ENCODE measurements around the gene CADPS2.
"Not testable (repeated sequence)": the region's sequence is repeated elsewhere in the genome, so short reads cannot be mapped to it uniquely, and the experiment has no call there.

CADPS2 gene

GRCh38 chr7:122844191-122844988 is 41.9 kb downstream of the CADPS2 start:
- DNase-seq (no peak), ATAC-seq (replicated peaks) (no peak)
- Mint-ChIP-seq H3K9me3 (peaks cover 9 to 23% of the 10 kb centered on the region in 2 donors), H3K27ac (no peak overlapping the region), H3K4me3 (no peak overlapping the region), H3K27me3 (no peaks in the 10 kb centered on the region), H3K36me3 (ENCODE audit: insufficient read depth) (peaks cover 4% of the 10 kb centered on the region), H3K4me1 (ENCODE audit: low read depth in 2 of 2) (no peaks in the 10 kb centered on the region)

GRCh38 chr7:122842971-122843370 is 43.3 kb downstream of the CADPS2 start:
- H3K4me3 Mint-ChIP-seq = no peak overlapping the region
- peaks cover 9 to 23% of the 10 kb centered on the region in 2 donors for H3K9me3 Mint-ChIP-seq
- DNase-seq = no peak
- H3K4me1 Mint-ChIP-seq (ENCODE audit: low read depth in 2 of 2) = no peaks in the 10 kb centered on the region
- ATAC-seq (replicated peaks) = no peak
- H3K27ac Mint-ChIP-seq = no peak overlapping the region
- no peaks in the 10 kb centered on the region for H3K27me3 Mint-ChIP-seq
- H3K36me3 Mint-ChIP-seq (ENCODE audit: insufficient read depth) = no peaks in the 10 kb centered on the region

DNA sequence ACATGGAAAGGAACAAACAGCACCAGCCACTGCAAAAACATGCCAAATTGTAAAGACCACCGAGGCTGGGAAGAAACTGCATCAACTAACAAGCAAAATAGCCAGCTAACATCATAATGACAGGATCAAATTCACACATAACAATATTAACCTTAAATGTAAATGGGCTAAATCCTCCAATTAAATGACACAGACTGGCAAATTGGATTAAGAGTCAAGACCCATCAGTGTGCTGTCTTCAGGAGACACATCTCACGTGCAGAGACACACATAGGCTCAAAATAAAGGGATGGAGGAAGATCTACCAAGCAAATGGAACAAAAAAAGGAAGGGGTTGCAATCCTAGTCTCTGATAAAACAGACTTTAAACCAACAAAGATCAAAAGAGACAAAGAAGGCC is 50.0 kb downstream of the CADPS2 start:
- H3K4me1 Mint-ChIP-seq (ENCODE audit: low read depth in 2 of 2); H3K4me3 Mint-ChIP-seq; H3K9me3 Mint-ChIP-seq; ATAC-seq (replicated peaks); H3K27ac Mint-ChIP-seq; H3K27me3 Mint-ChIP-seq; DNase-seq; H3K36me3 Mint-ChIP-seq (ENCODE audit: insufficient read depth): not testable (repeated sequence)

GRCh38 chr7:122834571-122834942 is 51.7 kb downstream of the CADPS2 start:
- H3K9me3 Mint-ChIP-seq, H3K27me3 Mint-ChIP-seq: not testable (repeated sequence)

GRCh38 chr7:122833888-122834570 is 52.2 kb downstream of the CADPS2 start:
- H3K36me3 Mint-ChIP-seq (ENCODE audit: insufficient read depth) = no peaks in the 10 kb centered on the region
- H3K4me3 Mint-ChIP-seq = no peak overlapping the region
- ATAC-seq (replicated peaks) = no peak

More at GRCh38 chr7:122834571-122834942, 51.7 kb downstream of the CADPS2 start:
- not testable (repeated sequence) for H3K4me3 Mint-ChIP-seq; ATAC-seq (replicated peaks); H3K4me1 Mint-ChIP-seq (ENCODE audit: low read depth in 2 of 2); DNase-seq; H3K36me3 Mint-ChIP-seq (ENCODE audit: insufficient read depth); H3K27ac Mint-ChIP-seq

GRCh38 chr7:122831436-122831835 is 54.8 kb downstream of the CADPS2 start:
- H3K9me3 Mint-ChIP-seq = peaks cover 3 to 7% of the 10 kb centered on the region in 2 donors
- no peaks in the 10 kb centered on the region for H3K4me1 Mint-ChIP-seq (ENCODE audit: low read depth in 2 of 2)
- no peaks in the 10 kb centered on the region for H3K27me3 Mint-ChIP-seq
- no peak for DNase-seq
- no peaks in the 10 kb centered on the region for H3K36me3 Mint-ChIP-seq (ENCODE audit: insufficient read depth)
- ATAC-seq (replicated peaks) = no peak
- no peak overlapping the region for H3K27ac Mint-ChIP-seq
- no peak overlapping the region for H3K4me3 Mint-ChIP-seq

More at GRCh38 chr7:122833888-122834570, 52.2 kb downstream of the CADPS2 start:
- Mint-ChIP-seq H3K27ac (no peak overlapping the region), H3K27me3 (no peaks in the 10 kb centered on the region), H3K9me3 (peaks cover 5 to 7% of the 10 kb centered on the region in 2 donors), H3K4me1 (ENCODE audit: low read depth in 2 of 2) (no peaks in the 10 kb centered on the region)
- no peak for DNase-seq

DNA sequence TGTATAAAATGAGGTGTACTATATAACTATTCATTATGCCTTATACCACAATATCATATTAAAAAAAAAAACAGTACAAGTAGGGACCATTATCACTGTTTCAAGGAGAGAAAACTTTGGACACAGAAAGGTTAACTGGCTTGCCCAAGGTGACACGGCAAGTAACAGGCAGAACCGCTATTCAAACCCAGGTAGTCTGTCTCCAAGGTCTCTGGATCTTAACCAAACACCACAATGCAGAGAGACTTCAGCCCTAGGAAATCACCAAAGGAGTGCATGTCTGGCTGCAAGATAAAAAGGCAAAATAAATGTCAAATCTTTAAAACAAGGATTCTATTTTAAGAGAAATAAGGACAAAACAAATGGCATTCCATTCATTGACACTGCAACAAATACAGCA is 56.3 kb downstream of the CADPS2 start:
- no peak for DNase-seq
- H3K27me3 Mint-ChIP-seq = no peaks in the 10 kb centered on the region
- no peaks in the 10 kb centered on the region for H3K4me1 Mint-ChIP-seq (ENCODE audit: low read depth in 2 of 2)
- H3K4me3 Mint-ChIP-seq = no peak overlapping the region
- H3K36me3 Mint-ChIP-seq (ENCODE audit: insufficient read depth) = no peaks in the 10 kb centered on the region
- ATAC-seq (replicated peaks) = no peak
- no peaks in the 10 kb centered on the region for H3K9me3 Mint-ChIP-seq
- H3K27ac Mint-ChIP-seq = no peak overlapping the region

GRCh38 chr7:122827763-122828162 is 58.5 kb downstream of the CADPS2 start:
- no peaks in the 10 kb centered on the region for H3K4me1 Mint-ChIP-seq (ENCODE audit: low read depth in 2 of 2)
- no peak overlapping the region for H3K4me3 Mint-ChIP-seq
- no peaks in the 10 kb centered on the region for H3K36me3 Mint-ChIP-seq (ENCODE audit: insufficient read depth)
- no peaks in the 10 kb centered on the region for H3K27me3 Mint-ChIP-seq
- H3K9me3 Mint-ChIP-seq = peaks cover 0 to 2% of the 10 kb centered on the region in 2 donors
- H3K27ac Mint-ChIP-seq = no peak overlapping the region
- DNase-seq (no peak), ATAC-seq (replicated peaks) (no peak)

- Mint-ChIP-seq H3K4me3 (no peak overlapping the region), H3K4me1 (ENCODE audit: low read depth in 2 of 2) (no peaks in the 10 kb centered on the region), H3K36me3 (ENCODE audit: insufficient read depth) (no peaks in the 10 kb centered on the region), H3K27me3 (no peaks in the 10 kb centered on the region), H3K27ac (no peak overlapping the region), H3K9me3 (peaks cover 8 to 9% of the 10 kb centered on the region in 2 donors)
- no peak for DNase-seq
- no peak for ATAC-seq (replicated peaks)
Observed at GRCh38 chr7:122813845-122814244, 72.4 kb downstream of the CADPS2 start.

GRCh38 chr7:122803851-122804250 is 82.4 kb downstream of the CADPS2 start:
- Mint-ChIP-seq H3K27ac (no peak overlapping the region), H3K4me1 (ENCODE audit: low read depth in 2 of 2) (no peaks in the 10 kb centered on the region), H3K27me3 (no peaks in the 10 kb centered on the region), H3K4me3 (no peak overlapping the region), H3K36me3 (ENCODE audit: insufficient read depth) (no peaks in the 10 kb centered on the region), H3K9me3 (peaks cover 0 to 6% of the 10 kb centered on the region in 2 donors)
- DNase-seq = no peak
- ATAC-seq (replicated peaks) = no peak

GRCh38 chr7:122803323-122803722 is 82.9 kb downstream of the CADPS2 start:
- no peak for DNase-seq
- no peaks in the 10 kb centered on the region for H3K27me3 Mint-ChIP-seq
- peaks cover 0 to 6% of the 10 kb centered on the region in 2 donors for H3K9me3 Mint-ChIP-seq
- no peak overlapping the region for H3K27ac Mint-ChIP-seq
- no peaks in the 10 kb centered on the region for H3K4me1 Mint-ChIP-seq (ENCODE audit: low read depth in 2 of 2)
- H3K36me3 Mint-ChIP-seq (ENCODE audit: insufficient read depth) = no peaks in the 10 kb centered on the region
- ATAC-seq (replicated peaks) = no peak
- no peak overlapping the region for H3K4me3 Mint-ChIP-seq

DNA sequence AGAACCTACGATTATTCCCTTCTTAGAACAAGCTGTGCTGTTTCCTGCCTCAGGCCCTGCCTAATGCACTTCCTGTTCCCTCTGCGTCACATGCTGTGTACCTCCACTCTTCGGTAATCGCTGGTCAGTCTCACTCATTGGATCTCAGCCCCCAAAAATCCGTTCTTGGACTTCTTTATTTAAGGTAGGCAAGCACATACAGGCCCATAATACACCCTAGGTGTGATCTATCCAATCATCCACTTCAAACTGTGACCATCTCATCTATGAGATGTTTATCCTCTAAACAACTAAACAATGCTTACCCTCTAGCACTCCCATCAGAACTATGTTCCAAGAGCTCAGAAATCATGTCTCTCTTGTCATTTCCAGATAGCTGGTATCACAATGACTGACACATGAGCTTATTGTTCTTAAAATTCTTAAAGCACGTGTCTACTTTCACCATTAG is 83.9 kb downstream of the CADPS2 start:
- H3K27me3 Mint-ChIP-seq = no peaks in the 10 kb centered on the region
- H3K4me1 Mint-ChIP-seq (ENCODE audit: low read depth in 2 of 2) = no peaks in the 10 kb centered on the region
- no peak overlapping the region for H3K27ac Mint-ChIP-seq
- no peak for ATAC-seq (replicated peaks)
- H3K4me3 Mint-ChIP-seq = no peak overlapping the region
- no peak for DNase-seq
- peaks cover 0 to 6% of the 10 kb centered on the region in 2 donors for H3K9me3 Mint-ChIP-seq
- no peaks in the 10 kb centered on the region for H3K36me3 Mint-ChIP-seq (ENCODE audit: insufficient read depth)

DNA sequence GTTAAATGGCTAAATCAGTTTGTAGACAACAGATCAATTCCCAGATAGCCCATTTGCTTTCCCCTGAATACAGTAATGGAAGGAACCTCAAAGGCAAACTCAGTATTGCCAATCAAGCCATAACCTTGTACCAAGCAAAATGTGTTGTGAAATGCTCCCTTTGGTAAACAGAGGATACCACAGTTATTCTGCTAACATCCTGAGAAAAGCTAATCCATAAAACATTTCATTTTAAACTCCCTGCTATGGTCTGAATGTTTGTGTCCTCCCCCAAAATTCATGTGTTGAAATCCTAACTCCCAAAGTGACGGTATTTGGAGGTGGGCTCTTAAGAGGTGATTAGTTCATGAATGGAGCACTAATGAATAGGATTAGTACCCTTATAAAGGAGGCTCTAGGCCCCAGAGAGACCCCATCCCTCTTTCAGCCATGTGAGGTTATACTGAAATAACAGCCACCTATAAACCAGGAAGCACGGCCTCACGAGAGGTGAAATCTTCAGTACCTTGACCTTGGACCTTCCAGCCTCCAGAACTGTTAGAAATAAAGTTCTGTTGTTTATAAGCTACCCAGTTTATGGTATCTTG is 94.2 kb downstream of the CADPS2 start:
- H3K27ac Mint-ChIP-seq = no peak overlapping the region
- ATAC-seq (replicated peaks) = no peak

DNA sequence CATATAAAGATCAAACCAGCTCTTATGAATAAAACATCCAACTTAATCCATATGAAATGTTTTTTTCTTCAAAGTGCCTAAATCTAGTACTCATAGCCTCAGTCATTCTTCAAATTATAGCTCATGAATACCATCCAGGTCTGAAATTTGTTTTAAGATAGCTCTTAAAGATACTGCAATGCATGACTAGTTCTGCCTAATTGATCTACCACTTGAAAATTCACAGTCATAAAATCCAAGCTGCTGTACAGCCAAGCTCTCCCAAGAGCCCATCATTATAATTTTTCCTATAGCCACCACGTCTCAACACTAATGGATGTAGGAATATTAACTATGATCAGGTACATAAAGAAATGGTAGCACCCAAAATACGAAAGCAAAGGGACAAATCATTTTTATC is 95.7 kb downstream of the CADPS2 start:
- H3K4me1 Mint-ChIP-seq (ENCODE audit: low read depth in 2 of 2) = no peaks in the 10 kb centered on the region
- peaks cover 8 to 29% of the 10 kb centered on the region in 2 donors for H3K9me3 Mint-ChIP-seq
- H3K27ac Mint-ChIP-seq = no peak overlapping the region
- H3K4me3 Mint-ChIP-seq = no peak overlapping the region
- no peaks in the 10 kb centered on the region for H3K27me3 Mint-ChIP-seq
- ATAC-seq (replicated peaks) (no peak), DNase-seq (no peak)
- H3K36me3 Mint-ChIP-seq (ENCODE audit: insufficient read depth) = no peaks in the 10 kb centered on the region

More for the DNA sequence above, 94.2 kb downstream of the CADPS2 start:
- H3K27me3 Mint-ChIP-seq = no peaks in the 10 kb centered on the region
- H3K36me3 Mint-ChIP-seq (ENCODE audit: insufficient read depth) = no peaks in the 10 kb centered on the region
- peaks cover 8 to 21% of the 10 kb centered on the region in 2 donors for H3K9me3 Mint-ChIP-seq
- no peaks in the 10 kb centered on the region for H3K4me1 Mint-ChIP-seq (ENCODE audit: low read depth in 2 of 2)
- DNase-seq = no peak
- no peak overlapping the region for H3K4me3 Mint-ChIP-seq
